HG03066 (cell line): Measurements from ENCODE around the gene RANBP10.
"Not testable (repeated sequence)": the region's sequence is repeated elsewhere in the genome, so short reads cannot be mapped to it uniquely, and the experiment has no call there.

Source experiments
- ATAC-seq: cut with Tn5 transposase; IDR thresholded peaks from one replicate; pipeline ENCODE4 v1.9.1; 2021; ENCODE audit warnings: low read depth; ENCODE audit not compliant: unreplicated experiment

RANBP10 gene

GRCh38 chr16:67719048-67719777, 87.1 kb downstream of the RANBP10 start, which contains the start of gene GFOD2:
Gene GFOD2 (minus strand): TSS chr16:67719316. CDS start chr16:67685715, 33,601 bp downstream.
- peak; percentile 82 for ATAC-seq

GRCh38 chr16:67718668-67719047, 87.7 kb downstream of the RANBP10 start:
- ATAC-seq = no peak

- no peak for ATAC-seq
These were observed 90.3 kb downstream of the RANBP10 start for GRCh38 chr16:67716097-67716496.

DNA sequence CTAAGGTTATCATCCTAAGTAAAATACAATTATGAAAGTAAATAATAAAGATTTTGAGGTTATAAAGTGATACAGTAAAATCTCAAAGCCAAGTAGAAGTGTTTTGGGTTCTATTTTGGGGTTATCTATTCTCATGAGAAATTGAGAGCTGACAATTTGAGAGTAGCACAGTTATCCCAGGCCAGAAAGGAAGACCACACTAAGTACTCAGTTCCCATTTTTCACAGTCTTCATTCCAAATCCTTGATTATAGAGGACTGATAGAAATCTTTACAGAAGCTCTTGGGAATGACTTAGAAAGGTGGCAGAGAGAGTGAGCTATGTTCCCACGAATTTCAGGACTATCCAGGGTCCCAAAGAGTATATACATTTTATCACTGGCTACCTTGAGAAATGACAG, 91.8 kb downstream of the RANBP10 start:
- no peak for ATAC-seq

- no peak for ATAC-seq
These were observed 92.6 kb downstream of the RANBP10 start for GRCh38 chr16:67713647-67714273.

DNA sequence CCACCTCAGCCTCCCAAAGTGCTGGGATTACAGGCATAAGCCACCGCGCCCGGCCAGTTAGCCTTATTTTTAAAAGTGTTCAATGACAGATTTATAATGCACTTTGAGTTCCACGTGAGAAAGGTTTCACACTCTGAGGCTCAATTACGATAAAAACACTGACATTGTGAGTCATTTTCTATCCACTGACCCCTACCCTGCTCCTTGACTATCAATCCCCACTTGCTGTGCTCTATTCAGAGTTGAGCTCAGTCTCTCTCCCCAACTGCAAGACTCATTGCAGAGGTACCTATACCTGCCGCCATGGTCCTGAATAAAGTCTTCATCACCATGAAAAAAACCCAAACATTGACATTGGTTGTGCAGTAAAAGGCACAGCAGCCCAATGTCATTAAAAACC, 95.8 kb downstream of the RANBP10 start:
- no peak for ATAC-seq

DNA sequence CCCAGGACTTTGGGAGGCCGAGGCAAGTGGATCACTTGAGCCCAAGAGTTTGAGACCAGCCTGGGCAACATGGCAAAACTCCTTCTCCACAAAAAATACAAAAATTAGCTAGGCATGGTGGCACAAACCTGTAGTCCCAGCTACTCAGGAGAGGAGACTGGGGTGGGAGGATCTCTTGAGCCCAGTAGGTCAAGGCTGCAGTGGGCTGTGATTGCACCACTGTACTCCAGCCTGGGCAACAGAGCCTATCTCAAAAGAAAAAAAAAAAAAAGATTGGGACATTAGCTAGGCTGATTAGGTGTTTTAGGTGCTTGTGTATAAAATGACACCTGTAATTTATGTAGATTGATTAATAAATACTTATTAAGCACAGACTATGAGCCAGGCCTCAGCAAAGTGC, 97.3 kb downstream of the RANBP10 start:
- ATAC-seq = no peak

- ATAC-seq = no peak
These were observed 98.0 kb downstream of the RANBP10 start for GRCh38 chr16:67708368-67708771.

- no peak for ATAC-seq
These were observed 98.6 kb downstream of the RANBP10 start for GRCh38 chr16:67707790-67708189.

DNA sequence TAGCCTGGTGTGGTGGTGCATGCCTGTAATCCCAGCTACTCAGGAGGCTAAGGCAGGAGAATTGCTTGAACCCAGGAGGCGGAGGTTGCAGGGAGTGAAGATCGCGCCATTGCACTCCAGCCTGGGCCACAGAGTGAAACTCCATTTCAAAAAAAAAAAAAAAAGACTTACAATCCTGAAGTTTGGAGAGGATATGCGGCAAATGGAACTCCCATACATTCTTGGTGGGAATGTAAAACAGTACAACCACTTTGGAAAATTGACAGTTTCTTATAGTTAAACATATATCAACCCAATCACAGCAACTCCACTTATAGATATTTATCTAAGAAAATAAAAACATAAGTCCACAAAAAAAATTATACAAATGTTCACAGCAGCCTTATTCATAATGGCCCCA, 99.2 kb downstream of the RANBP10 start:
- ATAC-seq = no peak

GRCh38 chr16:67704110-67704509, 102.2 kb downstream of the RANBP10 start:
- no peak for ATAC-seq

DNA sequence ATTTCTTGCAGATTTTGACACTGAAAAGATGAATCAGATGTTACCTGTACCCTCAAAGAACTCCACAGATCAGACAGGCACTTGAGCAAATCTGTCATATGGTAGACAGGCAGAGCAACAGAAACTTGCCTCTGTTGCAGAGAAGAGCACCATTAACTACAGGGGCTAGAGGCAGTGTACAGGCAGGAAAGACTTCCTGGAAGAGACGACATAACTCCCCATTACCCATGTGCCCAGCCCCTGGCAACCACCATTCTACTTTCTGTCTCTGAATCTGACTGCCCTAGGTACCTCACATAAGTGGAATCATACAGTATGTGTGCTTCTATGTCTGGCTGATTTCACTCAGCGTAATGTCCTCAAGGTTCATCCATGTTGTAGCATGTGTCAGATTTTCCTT, 102.7 kb downstream of the RANBP10 start:
- ATAC-seq = no peak

DNA sequence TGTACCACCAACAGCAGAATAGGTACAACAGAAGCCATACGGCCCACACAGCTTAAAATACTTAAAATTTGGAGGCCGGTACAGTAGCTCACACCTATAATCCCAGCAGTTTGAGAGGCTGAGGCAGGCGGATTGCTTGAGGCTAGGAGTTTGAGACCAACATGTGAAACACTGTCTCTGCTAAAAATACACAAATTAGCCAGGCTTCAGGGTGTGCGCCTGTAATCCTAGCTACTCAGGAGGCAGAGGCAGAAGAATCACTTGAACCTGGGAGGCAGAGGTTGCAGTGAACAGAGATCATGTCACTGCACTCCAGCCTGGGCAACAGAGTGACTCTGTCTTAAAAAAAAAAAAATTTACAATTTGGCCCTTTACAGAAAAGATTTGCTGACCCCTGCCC, 104.2 kb downstream of the RANBP10 start:
- ATAC-seq = no peak

GRCh38 chr16:67701420-67701819, 104.9 kb downstream of the RANBP10 start:
- ATAC-seq = no peak

- ATAC-seq = no peak
These were observed 107.1 kb downstream of the RANBP10 start for GRCh38 chr16:67699265-67699664.

GRCh38 chr16:67697422-67698185, 108.8 kb downstream of the RANBP10 start:
- no peak for ATAC-seq

GRCh38 chr16:67694611-67695010, 111.7 kb downstream of the RANBP10 start:
- ATAC-seq = no peak

DNA sequence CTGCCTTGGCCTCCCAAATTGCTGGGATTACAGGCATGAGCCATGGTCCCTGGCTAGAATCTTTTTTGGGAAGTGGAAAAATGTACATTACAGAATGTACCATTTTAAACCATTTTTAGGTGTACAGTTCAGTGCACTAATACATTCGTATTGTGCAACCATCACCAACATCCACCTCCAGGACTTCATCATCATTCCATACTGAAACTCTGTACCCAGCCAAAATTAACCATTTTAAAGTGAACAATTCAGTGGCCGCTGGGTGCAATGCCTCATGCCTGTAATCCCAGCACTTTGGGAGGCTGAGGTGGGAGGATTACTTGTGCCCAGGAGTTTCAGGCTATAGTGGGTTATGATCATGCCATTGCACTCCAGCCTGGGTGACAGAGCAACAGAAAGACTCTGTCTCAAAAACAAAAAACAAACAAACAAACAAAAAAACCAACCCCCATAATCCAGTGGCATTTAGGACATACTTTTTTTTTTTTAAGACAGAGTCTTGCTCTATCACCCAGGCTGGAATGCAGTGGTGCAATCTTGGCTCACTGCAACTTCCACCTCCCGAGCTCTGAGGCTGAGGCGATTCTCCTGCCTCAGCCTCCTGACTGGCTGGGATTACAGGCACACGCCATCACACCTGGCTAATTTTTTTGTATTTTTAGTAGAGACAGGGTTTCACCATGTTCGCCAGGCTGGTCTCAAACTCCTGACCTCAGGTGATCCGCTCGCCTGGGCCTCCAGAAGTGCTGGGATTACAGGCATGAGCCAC, 112.7 kb downstream of the RANBP10 start:
- ATAC-seq = not testable (repeated sequence)

- peak; percentile 58 for ATAC-seq
These were observed 120.8 kb downstream of the RANBP10 start for GRCh38 chr16:67685388-67686112.

GRCh38 chr16:67683767-67684166, 122.6 kb downstream of the RANBP10 start:
- no peak for ATAC-seq
